ENCODE results near the gene IRAK3. TPM values are rescaled to one million over a fixed set of nuclear protein-coding genes. Genes with fewer than 3 reads are reported as not detected.

Gene IRAK3
- total and polyA plus RNA-seq, 2 donors (not counting 1 experiment from before 2014, with no cell fraction given), result 3.9 to 4.3 TPM

DNA sequence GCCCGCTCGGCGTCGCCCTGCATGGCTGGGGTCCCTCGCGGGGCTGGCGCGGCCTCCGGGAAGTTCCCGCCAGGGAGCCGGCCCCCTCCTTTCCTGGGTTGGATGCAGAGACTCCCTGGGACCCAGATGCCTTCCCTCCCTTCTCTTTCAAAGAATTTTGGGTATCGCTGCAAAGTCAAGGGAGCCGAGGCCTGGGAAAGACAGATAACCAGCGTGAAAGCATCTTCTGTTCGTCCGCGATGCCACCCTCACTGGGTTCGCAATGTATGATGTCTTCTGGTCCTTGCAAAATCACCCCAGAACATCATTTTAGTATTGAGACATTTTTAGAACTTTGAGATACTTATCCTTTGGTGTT, 451 bp downstream of the IRAK3 start:
- ChIA-PET POLR2A (interaction anchor here (1.4 kb wide), 1 partner anchor 20 kb away, joined by 4 read pairs; the partner anchor contains the start of gene TMBIM4), CTCF (interaction anchor here (1.0 kb wide), 1 partner anchor 46 kb away, joined by 3 read pairs; no protein-coding TSS in a partner anchor)
- peaks cover 0 to 26% (median 2%) of the 10 kb centered on the region in 4 experiments for H3K27me3 ChIP-seq (replicated peaks in 1 of 4; ENCODE audit: control extremely low read depth in 1 of 4, control insufficient read depth in 3 of 4, insufficient read depth in 4 of 4, low read length in 3 of 4)
- peaks cover 0 to 10% (median 0%) of the 10 kb centered on the region in 3 donors for H3K9me3 ChIP-seq (ENCODE audit: control extremely low read depth in 1 of 3, control insufficient read depth in 2 of 3, insufficient read depth in 1 of 3, low read length in 2 of 3)
- peak overlapping the region; percentile 83 for H2AFZ ChIP-seq (ENCODE audit: insufficient read depth, low read depth, low read length, poor library complexity, severe bottlenecking)
- H3K4me2 ChIP-seq (replicated peaks; ENCODE audit: low read depth, low read length, poor library complexity, severe bottlenecking), result peak overlapping the region; percentile 79
- DNase-seq (no peak), ATAC-seq (ENCODE audit: low read depth) (no peak)
- H3K36me3 ChIP-seq (replicated peaks in 1 of 2; ENCODE audit: control extremely low read depth in 1 of 2, control insufficient read depth in 1 of 2, extremely low read depth in 1 of 2, insufficient read depth in 2 of 2, low read length in 1 of 2), result no peaks in the 10 kb centered on the region
- intact Hi-C loops (cut with micrococcal nuclease), result loop anchor here (5.0 kb wide), 1 partner anchor 48 kb away; no protein-coding TSS in a partner anchor
- Mint-ChIP-seq H3K27me3 (peaks cover 46% of the 10 kb centered on the region), H3K4me3 (peak overlapping the region; percentile 82), H3K27ac (peak overlapping the region; percentile 76), H3K4me1 (peaks cover 40% of the 10 kb centered on the region), H3K9me3 (ENCODE audit: insufficient read depth) (peaks cover 7% of the 10 kb centered on the region)
- no peaks in the 10 kb centered on the region for H4K20me1 ChIP-seq (ENCODE audit: control insufficient read depth, insufficient read depth, low read length, poor library complexity, severe bottlenecking)
- H3K79me2 ChIP-seq (ENCODE audit: control insufficient read depth, insufficient read depth, low read length), result peaks cover 14% of the 10 kb centered on the region
- 1% methylated on average over 14 of the region's 18 CpGs for WGBS (ENCODE audit: insufficient coverage)
- TF ChIP-seq, protein P1, sequence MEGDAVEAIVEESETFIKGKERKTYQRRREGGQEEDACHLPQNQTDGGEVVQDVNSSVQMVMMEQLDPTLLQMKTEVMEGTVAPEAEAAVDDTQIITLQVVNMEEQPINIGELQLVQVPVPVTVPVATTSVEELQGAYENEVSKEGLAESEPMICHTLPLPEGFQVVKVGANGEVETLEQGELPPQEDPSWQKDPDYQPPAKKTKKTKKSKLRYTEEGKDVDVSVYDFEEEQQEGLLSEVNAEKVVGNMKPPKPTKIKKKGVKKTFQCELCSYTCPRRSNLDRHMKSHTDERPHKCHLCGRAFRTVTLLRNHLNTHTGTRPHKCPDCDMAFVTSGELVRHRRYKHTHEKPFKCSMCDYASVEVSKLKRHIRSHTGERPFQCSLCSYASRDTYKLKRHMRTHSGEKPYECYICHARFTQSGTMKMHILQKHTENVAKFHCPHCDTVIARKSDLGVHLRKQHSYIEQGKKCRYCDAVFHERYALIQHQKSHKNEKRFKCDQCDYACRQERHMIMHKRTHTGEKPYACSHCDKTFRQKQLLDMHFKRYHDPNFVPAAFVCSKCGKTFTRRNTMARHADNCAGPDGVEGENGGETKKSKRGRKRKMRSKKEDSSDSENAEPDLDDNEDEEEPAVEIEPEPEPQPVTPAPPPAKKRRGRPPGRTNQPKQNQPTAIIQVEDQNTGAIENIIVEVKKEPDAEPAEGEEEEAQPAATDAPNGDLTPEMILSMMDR (IDR thresholded peaks at IDR 0.05), result no peak
- TF ChIP-seq EZH2 (IDR thresholded peaks at IDR 0.05; ENCODE audit: borderline replicate concordance, insufficient read depth, low read depth, low read length, poor library complexity, severe bottlenecking), result no peak
- peaks cover 24 to 60% of the 10 kb centered on the region in 2 donors for H3K4me1 ChIP-seq (ENCODE audit: control insufficient read depth in 2 of 2, insufficient read depth in 2 of 2, low read length in 2 of 2)
- peak overlapping the region; percentile 37 to 52 for H3K27ac ChIP-seq (ENCODE audit: low read length in 2 of 2)
- H3K4me3 ChIP-seq (ENCODE audit: control extremely low read depth in 1 of 5, extremely low read depth in 1 of 5, insufficient read depth in 1 of 5, low read depth in 2 of 5, low read length in 4 of 5), result peak overlapping the region; percentile 55 to 93 (median 65)
- H3K9ac ChIP-seq (ENCODE audit: low read length), result peak overlapping the region; percentile 67

DNA sequence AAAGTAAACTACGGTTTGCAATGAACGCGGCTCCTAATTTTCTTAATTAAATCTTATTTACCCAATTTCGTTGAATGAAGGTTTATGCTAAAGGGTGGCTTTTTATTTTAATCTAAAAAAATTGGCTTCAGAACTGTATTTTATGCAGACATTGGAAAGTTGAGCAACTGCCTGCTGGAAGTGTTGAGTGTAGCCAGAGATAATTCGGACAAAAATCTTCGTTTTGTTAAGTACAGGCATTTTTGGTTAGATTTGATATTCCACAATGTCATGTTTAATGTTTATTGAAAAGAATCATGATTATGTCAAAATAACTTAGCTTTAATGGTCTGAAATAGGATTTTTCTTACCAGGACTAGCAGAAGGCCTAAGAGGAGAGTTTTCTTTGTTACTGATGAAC, 875 bp downstream of the IRAK3 start:
- Histone ChIP-seq H3K27me3 (replicated peaks in 1 of 4; ENCODE audit: control extremely low read depth in 1 of 4, control insufficient read depth in 3 of 4, insufficient read depth in 4 of 4, low read length in 3 of 4) (peaks cover 0 to 22% (median 2%) of the 10 kb centered on the region in 4 experiments), H3K4me3 (ENCODE audit: control extremely low read depth in 1 of 5, extremely low read depth in 1 of 5, insufficient read depth in 1 of 5, low read depth in 2 of 5, low read length in 4 of 5) (peak overlapping the region; percentile 55 to 93 (median 65)), H3K36me3 (replicated peaks in 1 of 2; ENCODE audit: control extremely low read depth in 1 of 2, control insufficient read depth in 1 of 2, extremely low read depth in 1 of 2, insufficient read depth in 2 of 2, low read length in 1 of 2) (no peaks in the 10 kb centered on the region), H3K9me3 (ENCODE audit: control extremely low read depth in 1 of 3, control insufficient read depth in 2 of 3, insufficient read depth in 1 of 3, low read length in 2 of 3) (peaks cover 0 to 10% (median 0%) of the 10 kb centered on the region in 3 donors), H3K9ac (ENCODE audit: low read length) (peak overlapping the region; percentile 67), H3K27ac (ENCODE audit: low read length in 2 of 2) (peak overlapping the region; percentile 37 to 52), H3K4me2 (replicated peaks; ENCODE audit: low read depth, low read length, poor library complexity, severe bottlenecking) (peak overlapping the region; percentile 79), H4K20me1 (ENCODE audit: control insufficient read depth, insufficient read depth, low read length, poor library complexity, severe bottlenecking) (no peaks in the 10 kb centered on the region), H2AFZ (ENCODE audit: insufficient read depth, low read depth, low read length, poor library complexity, severe bottlenecking) (peak overlapping the region; percentile 83), H3K79me2 (ENCODE audit: control insufficient read depth, insufficient read depth, low read length) (peaks cover 18% of the 10 kb centered on the region), H3K4me1 (ENCODE audit: control insufficient read depth in 2 of 2, insufficient read depth in 2 of 2, low read length in 2 of 2) (peaks cover 24 to 63% of the 10 kb centered on the region in 2 donors)
- intact Hi-C loops (cut with micrococcal nuclease), result loop anchor here (5.0 kb wide), 1 partner anchor 47 kb away; no protein-coding TSS in a partner anchor
- Mint-ChIP-seq H3K4me3 (peak overlapping the region; percentile 82), H3K27ac (peak overlapping the region; percentile 22), H3K9me3 (ENCODE audit: insufficient read depth) (peaks cover 4% of the 10 kb centered on the region), H3K27me3 (peaks cover 44% of the 10 kb centered on the region), H3K4me1 (peaks cover 43% of the 10 kb centered on the region)
- ATAC-seq (ENCODE audit: low read depth), result no peak
- POLR2A ChIA-PET, result interaction anchor here (0.6 kb wide), 1 partner anchor 17 kb away, joined by 4 read pairs; no protein-coding TSS in a partner anchor
- DNase-seq, result no peak
- 67% methylated on average over 1 of the region's 6 CpGs for WGBS (ENCODE audit: insufficient coverage)
- TF ChIP-seq, protein P1 (IDR thresholded peaks at IDR 0.05), result no peak
- no peak for TF ChIP-seq EZH2 (IDR thresholded peaks at IDR 0.05; ENCODE audit: borderline replicate concordance, insufficient read depth, low read depth, low read length, poor library complexity, severe bottlenecking)
- CTCF ChIA-PET, result no interaction called here

Data from B cell (primary cell).